ENCODE data around the gene NKAIN2. TPM values are rescaled to one million over a fixed set of nuclear protein-coding genes. Genes with fewer than 3 reads are reported as not detected.

Gene NKAIN2
- polyA plus RNA-seq, 1 of the 3 experiments (the other 2 are of a cell fraction) = not detected

DNA sequence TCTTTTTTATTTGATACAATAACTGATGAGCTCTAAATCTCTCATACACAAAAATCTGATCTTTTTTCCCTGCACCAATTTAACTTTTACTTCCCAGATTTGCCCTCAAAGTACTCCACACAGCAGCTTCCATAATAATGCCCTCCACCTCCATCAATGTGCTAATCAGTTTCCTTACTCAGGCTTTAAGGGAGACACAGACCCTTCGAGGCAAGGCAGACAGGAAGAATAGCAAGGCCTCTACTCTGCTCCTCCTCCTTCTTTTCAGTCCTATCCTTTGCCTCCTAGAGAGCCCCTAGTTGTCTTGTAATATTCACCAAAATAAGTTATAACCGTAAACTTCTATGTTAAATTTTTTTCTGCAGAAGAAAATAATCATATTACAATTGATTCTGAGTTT is 713.7 kb downstream of the NKAIN2 start:
- H3K36me3 ChIP-seq (replicated peaks in 1 of 2; ENCODE audit: control insufficient read depth in 1 of 2, insufficient read depth in 2 of 2, low read length in 1 of 2) = no peaks in the 10 kb centered on the region
- no peaks in the 10 kb centered on the region for H3K9me2 ChIP-seq
- H4K20me1 ChIP-seq (ENCODE audit: insufficient read depth) = no peaks in the 10 kb centered on the region
- no peaks in the 10 kb centered on the region for H3K4me1 ChIP-seq (ENCODE audit: control insufficient read depth in 1 of 2, insufficient read depth in 2 of 2, low read depth in 1 of 2, low read length in 1 of 2)
- no peaks in the 10 kb centered on the region for H3K79me2 ChIP-seq (ENCODE audit: insufficient read depth)
- TF ChIP-seq, protein P1, sequence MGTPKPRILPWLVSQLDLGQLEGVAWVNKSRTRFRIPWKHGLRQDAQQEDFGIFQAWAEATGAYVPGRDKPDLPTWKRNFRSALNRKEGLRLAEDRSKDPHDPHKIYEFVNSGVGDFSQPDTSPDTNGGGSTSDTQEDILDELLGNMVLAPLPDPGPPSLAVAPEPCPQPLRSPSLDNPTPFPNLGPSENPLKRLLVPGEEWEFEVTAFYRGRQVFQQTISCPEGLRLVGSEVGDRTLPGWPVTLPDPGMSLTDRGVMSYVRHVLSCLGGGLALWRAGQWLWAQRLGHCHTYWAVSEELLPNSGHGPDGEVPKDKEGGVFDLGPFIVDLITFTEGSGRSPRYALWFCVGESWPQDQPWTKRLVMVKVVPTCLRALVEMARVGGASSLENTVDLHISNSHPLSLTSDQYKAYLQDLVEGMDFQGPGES (IDR thresholded peaks at IDR 0.05; ENCODE audit: low read depth, low read length) = no peak
- TF ChIP-seq JUND (IDR thresholded peaks at IDR 0.05) = no peak
- TF ChIP-seq FOSL2 (IDR thresholded peaks at IDR 0.05; ENCODE audit: borderline replicate concordance, low read depth) = no peak
- TF ChIP-seq RCOR1 (IDR thresholded peaks at IDR 0.05; ENCODE audit: low read length) = no peak
- TF ChIP-seq FOXM1 (IDR thresholded peaks at IDR 0.05; ENCODE audit: low read depth) = no peak
- no peak for TF ChIP-seq CHD2 (IDR thresholded peaks at IDR 0.05; ENCODE audit: low read length, partially characterized antibody)
- no peak for TF ChIP-seq FOXJ3 (CRISPR knock-in tag; IDR thresholded peaks at IDR 0.05)
- no peak for TF ChIP-seq TAF1 (IDR thresholded peaks at IDR 0.05; ENCODE audit: borderline replicate concordance, low read depth, low read length)
- TF ChIP-seq RXRA (IDR thresholded peaks at IDR 0.05; ENCODE audit: borderline replicate concordance, low read depth) = no peak
- TF ChIP-seq, protein P2, sequence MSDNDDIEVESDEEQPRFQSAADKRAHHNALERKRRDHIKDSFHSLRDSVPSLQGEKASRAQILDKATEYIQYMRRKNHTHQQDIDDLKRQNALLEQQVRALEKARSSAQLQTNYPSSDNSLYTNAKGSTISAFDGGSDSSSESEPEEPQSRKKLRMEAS (IDR thresholded peaks at IDR 0.05; ENCODE audit: low read depth) = no peak
- no peak for TF ChIP-seq YY1 (IDR thresholded peaks at IDR 0.05; ENCODE audit: low read depth)
- TF ChIP-seq, protein P3, sequence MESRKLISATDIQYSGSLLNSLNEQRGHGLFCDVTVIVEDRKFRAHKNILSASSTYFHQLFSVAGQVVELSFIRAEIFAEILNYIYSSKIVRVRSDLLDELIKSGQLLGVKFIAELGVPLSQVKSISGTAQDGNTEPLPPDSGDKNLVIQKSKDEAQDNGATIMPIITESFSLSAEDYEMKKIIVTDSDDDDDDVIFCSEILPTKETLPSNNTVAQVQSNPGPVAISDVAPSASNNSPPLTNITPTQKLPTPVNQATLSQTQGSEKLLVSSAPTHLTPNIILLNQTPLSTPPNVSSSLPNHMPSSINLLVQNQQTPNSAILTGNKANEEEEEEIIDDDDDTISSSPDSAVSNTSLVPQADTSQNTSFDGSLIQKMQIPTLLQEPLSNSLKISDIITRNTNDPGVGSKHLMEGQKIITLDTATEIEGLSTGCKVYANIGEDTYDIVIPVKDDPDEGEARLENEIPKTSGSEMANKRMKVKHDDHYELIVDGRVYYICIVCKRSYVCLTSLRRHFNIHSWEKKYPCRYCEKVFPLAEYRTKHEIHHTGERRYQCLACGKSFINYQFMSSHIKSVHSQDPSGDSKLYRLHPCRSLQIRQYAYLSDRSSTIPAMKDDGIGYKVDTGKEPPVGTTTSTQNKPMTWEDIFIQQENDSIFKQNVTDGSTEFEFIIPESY (IDR thresholded peaks at IDR 0.05; ENCODE audit: borderline replicate concordance, low read depth) = no peak
- no peak for TF ChIP-seq TEAD4 (IDR thresholded peaks at IDR 0.05; ENCODE audit: borderline replicate concordance, insufficient read depth)
- TF ChIP-seq, protein P4, sequence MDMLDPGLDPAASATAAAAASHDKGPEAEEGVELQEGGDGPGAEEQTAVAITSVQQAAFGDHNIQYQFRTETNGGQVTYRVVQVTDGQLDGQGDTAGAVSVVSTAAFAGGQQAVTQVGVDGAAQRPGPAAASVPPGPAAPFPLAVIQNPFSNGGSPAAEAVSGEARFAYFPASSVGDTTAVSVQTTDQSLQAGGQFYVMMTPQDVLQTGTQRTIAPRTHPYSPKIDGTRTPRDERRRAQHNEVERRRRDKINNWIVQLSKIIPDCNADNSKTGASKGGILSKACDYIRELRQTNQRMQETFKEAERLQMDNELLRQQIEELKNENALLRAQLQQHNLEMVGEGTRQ (IDR thresholded peaks at IDR 0.05; ENCODE audit: borderline replicate concordance, low read depth, low read length) = no peak
- 1% methylated on average over 2 of the region's 2 CpGs for WGBS (ENCODE audit: low lambda C conversion rate)
- H2AFZ ChIP-seq (ENCODE audit: low read depth) = no peak overlapping the region
- no peak overlapping the region for H3K4me2 ChIP-seq
- H3K9me3 ChIP-seq = no peaks in the 10 kb centered on the region
- H3K4me3 ChIP-seq (ENCODE audit: low read depth in 2 of 2, low read length in 1 of 2) = no peak overlapping the region
- no peak overlapping the region for H3K27ac ChIP-seq (ENCODE audit: low read depth in 2 of 2, low read length in 1 of 2)
- H3F3A ChIP-seq (replicated peaks; ENCODE audit: insufficient read depth) = no peaks in the 10 kb centered on the region
- DNase-seq = no peak
- no peaks in the 10 kb centered on the region for H3K27me3 ChIP-seq (ENCODE audit: insufficient read depth)
- H3K9ac ChIP-seq = no peak overlapping the region
- ChIA-PET POLR2A (no interaction called here), CTCF (no interaction called here)

DNA sequence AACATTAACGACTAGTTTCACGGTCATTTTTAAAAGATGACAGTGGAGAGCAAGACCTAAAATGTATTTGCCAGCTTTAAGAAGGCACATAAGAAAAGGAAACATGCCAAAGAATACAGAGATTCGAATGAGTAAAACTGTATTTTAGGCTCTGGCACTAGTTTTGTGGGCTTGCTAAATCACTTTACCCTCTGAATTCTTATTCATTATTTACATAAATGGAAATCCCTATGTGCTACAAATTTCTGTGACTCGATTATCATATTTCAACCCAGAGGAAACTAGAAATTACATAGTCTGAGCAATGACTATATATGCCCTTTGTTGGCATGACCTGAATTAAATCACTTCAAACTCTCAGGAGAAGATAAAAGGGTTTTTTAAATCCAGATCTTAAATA is 716.8 kb downstream of the NKAIN2 start:
- Histone ChIP-seq H3K4me2 (no peak overlapping the region), H3K9me3 (no peaks in the 10 kb centered on the region), H3K36me3 (replicated peaks in 1 of 2; ENCODE audit: control insufficient read depth in 1 of 2, insufficient read depth in 2 of 2, low read length in 1 of 2) (no peaks in the 10 kb centered on the region), H3K9me2 (no peaks in the 10 kb centered on the region), H3K4me1 (ENCODE audit: control insufficient read depth in 1 of 2, insufficient read depth in 2 of 2, low read depth in 1 of 2, low read length in 1 of 2) (no peaks in the 10 kb centered on the region), H3K27ac (ENCODE audit: low read depth in 2 of 2, low read length in 1 of 2) (no peak overlapping the region), H3F3A (replicated peaks; ENCODE audit: insufficient read depth) (no peaks in the 10 kb centered on the region), H3K9ac (no peak overlapping the region), H2AFZ (ENCODE audit: low read depth) (no peak overlapping the region), H3K27me3 (ENCODE audit: insufficient read depth) (no peaks in the 10 kb centered on the region), H4K20me1 (ENCODE audit: insufficient read depth) (no peaks in the 10 kb centered on the region), H3K4me3 (ENCODE audit: low read depth in 2 of 2, low read length in 1 of 2) (no peak overlapping the region), H3K79me2 (ENCODE audit: insufficient read depth) (no peaks in the 10 kb centered on the region)
- 3% methylated on average over 4 of the region's 4 CpGs for WGBS (ENCODE audit: low lambda C conversion rate)
- ChIA-PET CTCF (no interaction called here), POLR2A (no interaction called here)
- no peak for TF ChIP-seq POLR2AphosphoS5 (IDR thresholded peaks at IDR 0.05; ENCODE audit: low read depth, low read length)
- TF ChIP-seq GATA2 (CRISPR knock-in tag; IDR thresholded peaks at IDR 0.05) = no peak
- no peak for TF ChIP-seq TAF1 (IDR thresholded peaks at IDR 0.05; ENCODE audit: borderline replicate concordance, low read depth, low read length)
- no peak for TF ChIP-seq TCF12 (IDR thresholded peaks at IDR 0.05)
- no peak for TF ChIP-seq NRF1 (IDR thresholded peaks at IDR 0.05; ENCODE audit: low read depth, low read length)
- TF ChIP-seq JUND (IDR thresholded peaks at IDR 0.05) = no peak
- no peak for TF ChIP-seq RAD21 (IDR thresholded peaks at IDR 0.05; ENCODE audit: low read length)
- TF ChIP-seq, protein P3 (IDR thresholded peaks at IDR 0.05; ENCODE audit: borderline replicate concordance, low read depth) = no peak
- no peak for TF ChIP-seq FOXJ3 (CRISPR knock-in tag; IDR thresholded peaks at IDR 0.05)
- TF ChIP-seq SIN3A (IDR thresholded peaks at IDR 0.05; ENCODE audit: borderline replicate concordance, low read depth, low read length) = no peak
- no peak for TF ChIP-seq RFX5 (IDR thresholded peaks at IDR 0.05; ENCODE audit: low read length)
- DNase-seq = no peak

All from SK-N-SH (cell line).